Right ventricle myocardium superior (tissue), 1 donor: Measurements from ENCODE around the gene PTOV1. TPM values are rescaled to one million over a fixed set of nuclear protein-coding genes. Genes with fewer than 3 reads are reported as not detected.

ENCODE experiments used
- microRNA-seq: library from miRNA; unstranded; fragments of <30 nt; microRNA quantifications from one replicate; pipeline ENCODE4 v1.2.0, GENCODE V29; 2020
- total RNA-seq: library from RNA; stranded (reverse); fragmentation: NEBNext Ultra II Directional; extraction: Animal tissue kit (Norgen Biotek cat#: 25700); gene quantifications from one replicate; pipeline ENCODE4 v1.2.1, GENCODE V29; 2021
- donor health status: DM: no; HTN: yes; CAD: no; lungs with severe emphysema.

Gene PTOV1
- total RNA-seq, 1 donor from 2014 or later, result 120 TPM

Small RNA genes lying within 50 kb of the gene (microRNA-seq; reads per million reads assigned to microRNA genes)
- gene MIR4749 (not detected), gene MIR4750 (not detected), gene MIR6800 (not detected)

Other genes with a start within 250 kb of the PTOV1 start
- gene RRAS, start 211.0 kb upstream of the PTOV1 start, total RNA-seq, result 105 TPM
- 42.0 TPM for gene SCAF1, start 208.9 kb upstream of the PTOV1 start, total RNA-seq
- gene IRF3, start 185.3 kb upstream of the PTOV1 start, total RNA-seq, result 29.9 TPM
- gene BCL2L12, start 185.2 kb upstream of the PTOV1 start, total RNA-seq, result 10.8 TPM
- gene PRMT1, start 173.9 kb upstream of the PTOV1 start, total RNA-seq, result 110 TPM
- gene ADM5, start 161.6 kb upstream of the PTOV1 start, total RNA-seq, result 0.67 TPM
- 2.2 TPM for gene CPT1C, start 160.0 kb upstream of the PTOV1 start, total RNA-seq
- gene TSKS, start 87.9 kb upstream of the PTOV1 start, total RNA-seq, result 0.86 TPM
- gene AP2A1, start 84.2 kb upstream of the PTOV1 start, total RNA-seq, result 62.7 TPM
- gene FUZ, start 37.9 kb upstream of the PTOV1 start, total RNA-seq, result 19.8 TPM
- gene MED25, start 32.9 kb upstream of the PTOV1 start, total RNA-seq, result 83.4 TPM
- gene PNKP, start 16.4 kb downstream of the PTOV1 start, total RNA-seq, result 36.3 TPM
- gene AKT1S1, start 26.2 kb downstream of the PTOV1 start, total RNA-seq, result 35.0 TPM
- 46.0 TPM for gene TBC1D17, start 26.5 kb downstream of the PTOV1 start, total RNA-seq
- not detected for gene IL4I1, start 45.7 kb downstream of the PTOV1 start, total RNA-seq
- gene ATF5, start 78.0 kb downstream of the PTOV1 start, total RNA-seq, result 7.2 TPM
- gene NUP62, start 78.3 kb downstream of the PTOV1 start, total RNA-seq, result 28.2 TPM
- 0.75 TPM for gene SIGLEC11, start 110.0 kb downstream of the PTOV1 start, total RNA-seq
- 22.2 TPM for gene VRK3, start 174.2 kb downstream of the PTOV1 start, total RNA-seq
- gene ZNF473, start 174.8 kb downstream of the PTOV1 start, total RNA-seq, result 3.7 TPM